NCI-H1105 treated with DMSO at 0.1 percent for 48 hours (cell line): ENCODE data around the gene MARCHF7.
"Not testable (repeated sequence)": the region's sequence is repeated elsewhere in the genome, so short reads cannot be mapped to it uniquely, and the experiment has no call there.

Experiments used
- DNase-seq: peaks from one replicate; lab custom pipeline; 2025; lab: John Stamatoyannopoulos, UW

Gene MARCHF7

GRCh38 chr2:159712143-159712928, at the start of gene MARCHF7:
Gene MARCHF7 (plus strand): TSS chr2:159712506. CDS start chr2:159729023, 16,517 bp downstream.
- peak; percentile 93 for DNase-seq

DNA sequence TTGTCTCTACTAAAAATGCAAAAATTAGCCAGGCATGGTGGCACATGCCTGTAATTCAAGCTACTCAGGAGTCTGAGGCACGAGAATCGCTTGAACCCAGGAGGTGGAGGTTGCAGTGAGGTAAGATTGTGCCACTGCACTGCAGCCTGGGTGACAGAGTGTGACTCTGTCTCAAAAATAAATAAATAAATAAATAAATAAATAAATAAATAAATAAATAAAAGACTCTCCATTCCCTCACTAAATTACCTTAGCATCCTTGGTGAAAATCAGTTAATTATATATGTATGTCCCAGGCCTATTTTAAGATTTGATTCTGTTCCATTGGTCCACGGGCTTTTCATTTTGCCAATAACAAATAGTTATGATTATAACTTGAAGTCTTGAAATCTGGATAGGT, 44.9 kb upstream of the MARCHF7 start:
- DNase-seq = not testable (repeated sequence)

DNA sequence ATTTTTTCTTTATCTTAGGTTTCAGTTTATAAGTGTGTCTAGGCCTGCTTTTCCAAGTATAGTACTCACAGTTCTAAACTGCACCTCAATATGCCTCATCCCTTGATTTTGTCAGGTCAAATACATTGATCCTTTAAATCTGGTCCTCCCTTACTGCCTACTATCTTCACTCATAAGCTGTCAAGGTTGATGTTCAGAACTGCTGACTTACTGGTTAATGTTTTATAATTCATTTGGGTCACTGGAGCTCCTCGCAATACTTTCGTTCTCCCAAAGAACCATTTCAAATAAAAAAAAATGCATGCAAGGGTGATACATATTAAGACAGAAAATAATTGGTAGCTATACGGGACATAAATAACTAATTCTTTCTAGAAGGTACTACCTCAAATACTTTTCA, 41.3 kb upstream of the MARCHF7 start:
- DNase-seq = no peak

DNA sequence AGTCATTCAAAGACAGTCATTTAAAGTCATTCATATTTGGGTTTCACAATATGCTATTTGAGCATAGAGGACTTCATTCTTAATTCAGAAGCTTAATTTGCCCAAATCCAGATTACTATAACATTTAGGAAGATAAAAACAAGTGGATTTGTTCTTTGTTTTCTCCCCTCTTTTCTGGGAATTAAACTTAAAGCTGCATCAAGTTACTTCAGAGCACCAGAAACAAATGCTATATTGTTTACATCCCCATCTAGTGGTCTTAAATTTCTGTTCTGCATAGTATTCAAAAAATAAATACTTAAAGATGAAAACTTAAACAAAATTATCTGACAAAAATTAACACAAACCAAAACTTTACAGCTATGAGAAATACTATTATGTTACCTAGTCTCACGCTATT, 34.7 kb upstream of the MARCHF7 start:
- DNase-seq = peak; percentile 20

DNA sequence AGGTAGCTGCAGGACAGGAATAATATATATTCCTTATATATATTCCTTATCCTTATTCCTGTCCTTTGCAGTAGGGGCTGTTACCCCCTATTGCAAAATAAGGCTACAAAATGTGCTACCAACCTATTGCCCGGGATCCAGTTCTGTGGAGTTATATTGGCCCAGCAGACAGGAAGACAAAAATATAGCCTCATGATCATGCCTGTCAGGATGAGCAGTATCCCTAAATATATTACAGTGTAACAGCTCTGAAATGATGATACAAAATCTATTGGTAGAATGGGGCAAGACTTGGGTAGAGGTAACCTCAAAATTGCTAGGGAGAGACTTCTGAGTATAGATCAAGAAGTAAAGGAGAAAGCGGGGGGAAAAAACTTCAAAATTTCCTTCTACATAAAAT, 31.6 kb upstream of the MARCHF7 start:
- no peak for DNase-seq

GRCh38 chr2:159683817-159684216, 28.5 kb upstream of the MARCHF7 start:
- DNase-seq = no peak

DNA sequence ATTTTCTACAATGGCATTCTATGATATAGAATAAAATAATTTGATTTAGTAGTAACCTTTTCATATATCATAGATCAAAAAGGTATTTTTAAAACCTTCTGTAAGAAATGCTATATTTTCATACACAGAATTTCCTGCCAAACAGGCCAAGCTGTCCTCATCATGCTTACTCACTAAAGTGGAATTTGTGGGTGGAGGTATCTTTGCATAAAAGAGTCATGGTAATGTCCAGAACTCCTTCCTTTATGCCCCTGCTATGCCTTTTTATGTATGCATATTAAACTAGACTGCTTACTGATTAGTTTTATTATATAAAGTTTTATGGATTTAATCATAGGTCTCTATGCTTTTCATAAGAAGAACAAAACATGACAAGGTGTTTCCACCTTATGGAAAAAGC, 27.5 kb upstream of the MARCHF7 start:
- DNase-seq = no peak

GRCh38 chr2:159694500-159695040, 17.7 kb upstream of the MARCHF7 start:
- DNase-seq = no peak

GRCh38 chr2:159695795-159696448, 16.4 kb upstream of the MARCHF7 start:
- no peak for DNase-seq

DNA sequence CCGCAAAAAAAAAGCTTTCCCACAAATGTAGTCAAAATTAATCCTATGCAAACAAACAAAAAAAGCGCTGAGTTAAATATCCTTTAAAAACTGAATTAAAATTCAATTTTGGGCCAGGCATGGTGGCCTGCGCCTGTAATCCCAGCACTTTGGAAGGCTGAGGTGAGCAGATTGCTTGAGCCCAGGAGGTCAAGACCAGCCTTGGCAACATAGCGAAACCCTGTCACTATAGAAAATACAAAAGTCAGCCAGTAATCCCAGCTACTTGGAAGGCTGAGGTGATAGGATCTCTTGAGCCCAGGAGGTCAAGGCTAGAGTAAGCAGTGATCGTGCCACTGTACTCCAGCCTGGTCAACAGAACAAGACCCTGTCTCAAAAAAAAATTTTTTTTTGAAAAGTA, 8.8 kb upstream of the MARCHF7 start:
- no peak for DNase-seq

GRCh38 chr2:159706385-159706980, 5.8 kb upstream of the MARCHF7 start:
- no peak for DNase-seq

DNA sequence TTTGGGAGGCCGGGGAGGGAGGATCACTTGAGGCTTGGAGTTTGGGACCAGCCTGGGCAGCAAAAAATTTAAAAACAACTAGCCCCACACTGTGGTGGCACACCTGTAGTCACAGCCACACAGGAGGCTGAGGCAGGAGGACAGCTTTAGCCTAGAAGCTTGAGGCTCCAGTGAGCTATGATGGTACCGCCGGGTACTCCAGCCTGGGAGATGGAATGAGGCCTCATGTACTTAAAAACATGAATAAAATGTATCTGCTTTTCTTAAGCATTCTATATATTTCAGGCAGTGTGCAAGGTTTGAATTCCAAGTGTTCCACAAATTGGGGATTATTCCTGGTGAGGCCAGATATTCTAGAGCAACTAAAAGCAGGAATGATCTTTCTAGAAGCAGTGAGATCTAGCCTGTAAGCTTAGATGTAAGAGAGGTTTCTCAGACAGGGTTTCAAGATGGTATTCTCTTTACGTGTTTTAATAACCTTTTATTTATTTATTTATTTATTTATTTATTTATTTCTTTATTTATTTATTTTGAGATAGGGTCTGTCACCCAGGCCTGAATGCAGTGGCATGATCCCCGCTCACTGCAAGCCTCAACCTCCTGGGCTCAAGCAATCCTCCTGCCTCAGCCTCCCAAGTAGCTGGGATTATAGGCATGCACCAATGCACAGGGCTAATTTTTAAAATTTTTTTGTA, 4.1 kb upstream of the MARCHF7 start:
- no peak for DNase-seq

GRCh38 chr2:159710601-159711180, 1.6 kb upstream of the MARCHF7 start:
- no peak for DNase-seq

DNA sequence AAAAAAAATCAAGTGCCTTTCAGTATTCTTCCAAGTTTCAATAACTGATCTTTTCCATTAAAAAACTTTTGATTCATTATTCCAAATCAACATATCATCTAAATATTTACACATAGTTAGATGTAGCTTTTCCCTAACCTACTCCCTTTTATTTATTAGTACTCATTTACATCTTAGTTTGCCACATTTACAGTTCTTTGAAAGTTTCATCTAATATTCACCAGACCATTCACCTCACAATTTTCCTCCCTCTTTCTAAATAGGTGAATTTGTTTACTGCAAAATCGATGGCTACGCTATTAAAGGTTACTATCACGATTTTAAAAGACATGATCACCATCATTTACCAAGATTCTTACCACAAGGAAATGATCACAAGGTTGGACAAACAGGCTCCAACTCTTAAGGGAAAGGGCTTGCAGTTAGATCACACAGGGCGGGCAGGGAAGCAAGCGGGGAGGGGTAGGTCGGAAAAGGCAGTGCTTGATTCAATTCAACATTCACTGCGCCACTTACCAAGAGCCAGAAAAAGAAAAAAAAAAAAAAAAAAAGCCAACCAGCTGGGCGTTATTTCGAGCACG, 654 bp upstream of the MARCHF7 start:
- DNase-seq = peak; percentile 25

DNA sequence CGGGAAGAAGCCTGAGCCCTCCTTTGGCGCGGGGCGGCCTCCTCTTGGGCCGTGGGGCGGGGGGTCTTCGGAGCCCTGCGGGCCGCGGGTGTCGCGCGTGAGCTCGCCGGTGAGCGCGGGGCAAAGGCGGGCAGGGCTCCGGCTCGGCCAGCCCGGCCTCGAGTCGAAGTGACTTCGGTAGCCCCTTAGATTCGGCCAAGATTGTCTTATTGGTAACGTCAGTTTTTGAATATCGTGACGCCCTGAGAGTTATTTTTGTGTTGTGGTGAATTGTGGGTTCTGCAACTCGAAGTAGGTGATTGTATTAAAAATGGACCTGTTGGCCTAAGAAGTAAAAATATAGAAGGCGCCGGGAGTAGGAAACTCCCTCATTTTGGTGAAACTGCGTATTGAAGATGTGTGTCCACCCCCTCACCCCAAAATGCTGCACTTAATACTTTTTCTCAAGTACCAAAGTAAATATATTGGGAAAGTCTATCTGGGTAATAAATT, 669 bp downstream of the MARCHF7 start:
- DNase-seq = peak; percentile 24

DNA sequence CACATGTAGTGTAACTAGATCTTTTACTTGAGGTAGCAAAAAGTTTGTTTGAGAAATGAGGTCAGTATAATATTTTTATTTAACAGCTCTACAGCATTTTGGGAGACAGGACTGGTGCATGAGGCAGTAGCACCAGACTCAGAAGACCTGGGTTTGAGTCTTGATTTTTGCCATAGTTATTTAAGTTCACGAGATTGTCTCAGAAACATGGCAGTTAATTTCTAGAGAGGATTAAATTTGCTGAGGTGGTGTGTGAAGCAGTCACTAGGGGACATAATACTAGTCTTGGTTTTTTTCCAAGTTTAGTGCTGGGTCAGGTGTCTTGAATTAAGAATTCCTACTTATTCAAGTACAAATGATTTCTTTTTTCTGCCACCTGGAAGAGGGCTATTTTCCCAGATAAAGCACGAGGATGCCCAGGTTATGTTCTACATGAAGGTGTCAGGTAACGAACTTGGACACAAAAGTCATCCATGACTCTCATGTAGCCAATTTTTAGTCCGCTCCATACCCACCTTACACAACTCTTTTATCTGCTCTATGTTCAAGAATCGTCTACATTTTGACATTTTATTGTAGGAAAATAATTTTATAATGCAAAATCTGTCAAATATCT, 1.4 kb downstream of the MARCHF7 start:
- DNase-seq = peak; percentile 35

DNA sequence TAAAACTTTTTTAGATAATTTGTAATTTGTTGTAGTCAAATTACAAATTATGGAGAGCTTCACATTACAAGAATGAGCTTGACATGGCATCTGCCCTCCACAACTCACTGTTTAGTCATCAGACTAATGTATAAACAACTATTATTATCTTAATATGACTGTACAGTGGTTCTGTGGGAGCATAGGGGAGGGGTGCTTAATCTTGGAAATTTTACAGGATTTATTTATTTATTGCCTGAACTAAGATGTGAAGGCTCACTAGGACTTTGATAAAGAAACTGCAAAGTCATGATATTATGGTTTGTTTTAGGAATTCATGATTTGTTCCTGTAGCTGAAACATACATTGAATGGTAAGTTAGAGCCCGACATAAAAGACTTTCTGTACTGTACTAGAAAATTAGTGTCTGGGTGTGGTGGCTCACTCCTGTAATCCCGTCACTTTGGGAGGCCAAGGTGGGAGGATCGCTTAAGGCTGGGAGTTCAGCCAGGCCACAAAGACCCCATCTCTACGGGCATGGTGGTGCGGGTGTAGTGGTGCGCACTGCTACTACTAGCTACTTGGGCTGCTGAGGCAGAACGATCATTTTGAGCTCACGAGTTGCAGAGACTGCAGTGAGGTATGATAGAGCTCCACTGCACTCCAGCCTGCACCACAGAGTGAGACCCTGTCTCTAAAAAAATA, 2.1 kb downstream of the MARCHF7 start:
- no peak for DNase-seq

DNA sequence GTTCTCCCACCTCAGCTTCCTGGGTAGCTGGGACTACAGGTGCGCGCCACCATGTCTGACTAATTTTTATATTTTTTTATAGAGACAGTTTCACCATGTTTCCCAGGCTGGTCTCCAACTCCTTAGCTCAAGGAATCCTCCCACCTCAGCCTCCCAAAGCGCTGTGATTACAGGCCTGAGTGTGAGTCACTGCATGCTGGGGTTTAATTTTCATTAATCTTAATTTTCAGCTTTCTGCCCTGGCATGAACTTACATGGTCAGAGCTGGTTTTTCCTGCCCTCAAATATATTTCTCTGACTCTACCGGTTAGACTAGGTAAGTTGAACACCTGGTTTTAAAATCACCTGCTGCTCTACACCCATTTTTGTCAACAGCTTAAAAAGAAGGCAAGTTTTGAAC, 3.1 kb downstream of the MARCHF7 start:
- DNase-seq = no peak

DNA sequence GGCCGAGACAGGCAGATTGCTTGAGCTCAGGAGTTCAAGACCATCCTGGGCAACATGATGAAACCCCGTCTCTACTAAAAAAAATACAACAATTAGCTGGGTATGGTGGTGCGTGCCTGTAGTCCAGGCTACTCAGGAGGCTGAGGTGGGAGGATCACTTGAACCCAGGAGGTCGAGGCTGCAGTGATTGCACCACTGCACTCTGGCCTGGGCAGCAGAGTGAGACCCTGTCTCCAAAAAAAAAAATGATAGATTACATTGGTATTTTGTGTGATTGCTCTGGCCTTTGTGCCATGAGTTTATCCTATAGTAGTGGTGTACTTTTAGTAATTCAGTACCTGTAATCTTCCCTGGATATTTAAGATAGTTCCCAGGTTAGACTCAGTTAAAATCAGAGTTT, 4.1 kb downstream of the MARCHF7 start:
- not testable (repeated sequence) for DNase-seq

DNA sequence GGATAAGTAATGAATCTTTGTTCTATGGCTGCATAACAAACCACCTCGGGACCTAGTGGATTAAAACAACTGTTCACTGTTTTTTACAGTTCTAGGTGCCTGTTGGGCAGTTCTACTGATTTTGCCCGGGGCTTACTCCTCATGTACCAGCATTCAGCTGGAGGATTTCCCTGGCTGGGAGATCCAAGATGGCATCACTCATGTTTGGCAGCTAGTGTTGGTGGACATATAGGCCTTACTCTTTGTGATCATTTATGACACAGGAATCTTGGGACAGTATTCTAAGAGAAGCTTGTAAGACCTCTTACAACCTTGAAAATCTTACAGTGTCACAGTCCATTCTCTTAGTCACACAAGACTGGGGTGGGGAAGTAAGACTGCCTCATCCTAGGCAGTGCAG, 4.6 kb downstream of the MARCHF7 start:
- DNase-seq = no peak
